HG03432 (cell line): ENCODE measurements around the gene LST1.

Experiments used
- ATAC-seq: cut with Tn5 transposase; IDR thresholded peaks from one replicate; pipeline ENCODE4 v1.9.1; 2021; ENCODE audit warnings: mild to moderate bottlenecking, moderate library complexity; ENCODE audit not compliant: unreplicated experiment

Gene LST1

GRCh38 chr6:31619805-31620585 is 33.9 kb downstream of the LST1 start:
- peak; percentile 81 for ATAC-seq

GRCh38 chr6:31620586-31621319 is 34.7 kb downstream of the LST1 start, which contains the start of gene PRRC2A:
Gene PRRC2A (plus strand): TSS chr6:31620715. CDS start chr6:31622790, 2,075 bp downstream.
- peak; percentile 57 for ATAC-seq

GRCh38 chr6:31621320-31621939 is 35.4 kb downstream of the LST1 start:
- ATAC-seq, result no peak

- no peak for ATAC-seq
Observed at GRCh38 chr6:31621991-31622390, 35.9 kb downstream of the LST1 start.

GRCh38 chr6:31622684-31623091 is 36.6 kb downstream of the LST1 start:
- ATAC-seq, result no peak

- no peak for ATAC-seq
Observed at GRCh38 chr6:31624070-31624469, 38.0 kb downstream of the LST1 start.

- ATAC-seq, result no peak
Observed at GRCh38 chr6:31626952-31627351, 40.9 kb downstream of the LST1 start.

GRCh38 chr6:31627690-31628287 is 41.7 kb downstream of the LST1 start:
- no peak for ATAC-seq

- ATAC-seq, result no peak
Observed at GRCh38 chr6:31629014-31629413, 42.9 kb downstream of the LST1 start.

GRCh38 chr6:31630177-31630934 is 44.3 kb downstream of the LST1 start:
- no peak for ATAC-seq

GRCh38 chr6:31631209-31631608 is 45.1 kb downstream of the LST1 start:
- ATAC-seq, result no peak

- ATAC-seq, result no peak
Observed at GRCh38 chr6:31631681-31632278, 45.7 kb downstream of the LST1 start.

GRCh38 chr6:31632279-31632946 is 46.3 kb downstream of the LST1 start:
- ATAC-seq, result no peak

GRCh38 chr6:31633447-31633846 is 47.4 kb downstream of the LST1 start:
- ATAC-seq, result no peak

- ATAC-seq, result no peak
Observed at GRCh38 chr6:31634131-31634530, 48.1 kb downstream of the LST1 start.

- ATAC-seq, result no peak
Observed at GRCh38 chr6:31634969-31635575, 49.0 kb downstream of the LST1 start.

- no peak for ATAC-seq
Observed at GRCh38 chr6:31636698-31637596, 50.9 kb downstream of the LST1 start.
